GM12878 (cell line): ENCODE results near the gene IGFLR1. TPM values are rescaled to one million over a fixed set of nuclear protein-coding genes. Genes with fewer than 3 reads are reported as not detected.
A peak's percentile ranks its signal among the peaks of the same experiment; 100 is the strongest.

Experiments used
- BCL11A ChIP-seq: IDR thresholded peaks from 2 replicates; pipeline ENCODE4 v1.6.1; 2011; ENCODE audit warnings: low read depth, low read length
- CREM ChIP-seq: IDR thresholded peaks from 2 replicates; pipeline ENCODE4 v1.6.1; 2014; ENCODE audit warnings: antibody characterized with exemption, low read depth
- E2F8 ChIP-seq: fragments of 450-650 bp; IDR thresholded peaks from 2 replicates; pipeline ENCODE4 v1.6.1; 2018; ENCODE audit warnings: mild to moderate bottlenecking, low read depth, moderate library complexity; ENCODE audit not compliant: partially characterized antibody
- ELK1 ChIP-seq: IDR thresholded peaks from 2 replicates; pipeline ENCODE4 v1.6.1; 2012; ENCODE audit warnings: low read depth, low read length, improper control_type of control experiment
- EP300 ChIP-seq, 2 experiments: fragments of 150-350 bp in 1 of 2; IDR thresholded peaks; 2 replicates each; pipeline ENCODE4 v1.6.1; 2011 to 2012; ENCODE audit warnings: low read depth in 2 of 2, low read length in 2 of 2, borderline replicate concordance in 1 of 2, improper control_type of control experiment in 1 of 2, inconsistent platforms in 1 of 2; ENCODE audit not compliant: control insufficient read depth in 1 of 2
- MLLT1 ChIP-seq: fragments of 450-650 bp; IDR thresholded peaks from 2 replicates; pipeline ENCODE4 v1.6.1; 2016; ENCODE audit warnings: mild to moderate bottlenecking
- MTA3 ChIP-seq: IDR thresholded peaks from 2 replicates; pipeline ENCODE4 v1.6.1; 2012; ENCODE audit warnings: low read length, inconsistent platforms, borderline replicate concordance
- POLR2A ChIP-seq: IDR thresholded peaks from 2 replicates; pipeline ENCODE4 v1.6.1; 2011; ENCODE audit warnings: low read depth, mild to moderate bottlenecking, low read length
- PRDM15 ChIP-seq: fragments of 450-650 bp; formaldehyde crosslinking; IDR thresholded peaks from 2 replicates; pipeline ENCODE4 v1.4.0; 2020; ENCODE audit warnings: mild to moderate bottlenecking, moderate library complexity
- SIN3A ChIP-seq: IDR thresholded peaks from 2 replicates; pipeline ENCODE4 v1.6.1; 2012; ENCODE audit warnings: low read depth, low read length, improper control_type of control experiment
- SMAD1 ChIP-seq: fragments of 450-650 bp; IDR thresholded peaks from 2 replicates; pipeline ENCODE4 v1.6.1; 2018; ENCODE audit warnings: mild to moderate bottlenecking, low read depth; ENCODE audit not compliant: partially characterized antibody
- SP1 ChIP-seq: IDR thresholded peaks from one replicate; pipeline ENCODE4 v1.6.1; 2011; ENCODE audit warnings: low read depth, low read length
- ZBTB11 ChIP-seq: fragments of 450-650 bp; formaldehyde crosslinking; IDR thresholded peaks from 2 replicates; pipeline ENCODE4 v1.5.0; 2022; ENCODE audit warnings: mild to moderate bottlenecking, missing genetic modification characterization
- ZSCAN29 ChIP-seq: fragments of 450-650 bp; IDR thresholded peaks from 2 replicates; pipeline ENCODE4 v1.6.1; 2017; ENCODE audit warnings: mild to moderate bottlenecking, moderate library complexity
- polyA plus RNA-seq, 11 experiments: library from polyadenylated mRNA; depleted of rRNA in 4 of 11; unstranded in 6 of 11; stranded (reverse) in 5 of 11; fragments of >200 nt; fragmentation: Nextera tagmentation in 4 of 11; fragmentation: Illumina TruSeq in 1 of 11; extraction: Ambion mirVana in 4 of 11; extraction: Trizol in 1 of 11; gene quantifications; 1 replicate in 1 of 11; 2 replicates in 10 of 11; pipeline versions ENCODE4 v1.2.1 to v1.2.3, GENCODE V29; 2011 to 2016; ENCODE audit warnings: inconsistent platforms in 2 of 11, missing spikeins in 2 of 11, low read depth in 1 of 11
- total RNA-seq, 4 experiments: library from RNA; depleted of rRNA in 3 of 4; stranded (reverse); fragments of >200 nt in 3 of 4; fragmentation: Illumina TruSeq in 1 of 4; extraction: Trizol in 1 of 4; gene quantifications; 2 replicates each; pipeline versions ENCODE4 v1.2.1 to v1.2.3, GENCODE V29; 2013 to 2021

Gene IGFLR1
- total and polyA plus RNA-seq, 10 of the 15 experiments (the other 5 are each of a cell fraction or from before 2014, with no cell fraction given): 2.5 to 39.9 (median 24.8) TPM

- TF ChIP-seq EP300 (IDR thresholded peaks at IDR 0.05; ENCODE audit: borderline replicate concordance in 1 of 2, control insufficient read depth in 1 of 2, low read depth in 2 of 2, low read length in 2 of 2): peak; percentile 70 to 92
- TF ChIP-seq POLR2A: peak; percentile 69
- TF ChIP-seq BCL11A: peak; percentile 51; the same call in 1 of the 2 replicates
- TF ChIP-seq SIN3A: peak; percentile 55; the same call in 1 of the 2 replicates
- TF ChIP-seq ZBTB11 (CRISPR knock-in tag): no peak
- TF ChIP-seq SP1: peak; percentile 71
- TF ChIP-seq MLLT1: no peak; the same call in 1 of the 2 replicates
- TF ChIP-seq ZSCAN29: no peak
- no peak for TF ChIP-seq PRDM15 (CRISPR knock-in tag)
- no peak for TF ChIP-seq ELK1
- TF ChIP-seq SMAD1: peak; percentile 17
- TF ChIP-seq CREM: peak; percentile 63; the same call in 1 of the 2 replicates
- peak; percentile 56; the same call in 1 of the 2 replicates for TF ChIP-seq MTA3
- TF ChIP-seq E2F8: no peak
These were observed 31.2 kb downstream of the IGFLR1 start (continued) for GRCh38 chr19:35710784-35711723.
